Measurements from ENCODE around the gene LMO2.
"Not testable (repeated sequence)": the region's sequence is repeated elsewhere in the genome, so short reads cannot be mapped to it uniquely, and the experiment has no call there.

DNA sequence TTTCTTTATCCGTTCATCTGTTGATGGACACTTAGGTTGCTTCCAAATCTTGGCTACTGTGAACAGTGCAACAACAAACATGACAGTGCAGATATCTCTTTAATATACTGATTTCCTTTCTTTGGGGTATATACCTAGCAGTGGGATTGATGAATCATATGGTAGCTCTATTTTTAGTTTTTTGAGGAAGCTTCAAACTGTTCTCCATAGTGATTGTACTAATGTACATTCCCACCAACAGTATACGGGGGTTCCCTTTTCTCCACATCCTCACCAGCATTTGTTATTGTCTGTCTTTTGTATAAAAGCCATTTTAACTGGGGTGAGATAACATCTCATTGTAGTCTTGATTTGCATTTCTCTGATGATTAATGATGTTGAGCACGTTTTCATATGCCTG, 68.9 kb downstream of the LMO2 start:
- TF ChIP-seq, protein P1, sequence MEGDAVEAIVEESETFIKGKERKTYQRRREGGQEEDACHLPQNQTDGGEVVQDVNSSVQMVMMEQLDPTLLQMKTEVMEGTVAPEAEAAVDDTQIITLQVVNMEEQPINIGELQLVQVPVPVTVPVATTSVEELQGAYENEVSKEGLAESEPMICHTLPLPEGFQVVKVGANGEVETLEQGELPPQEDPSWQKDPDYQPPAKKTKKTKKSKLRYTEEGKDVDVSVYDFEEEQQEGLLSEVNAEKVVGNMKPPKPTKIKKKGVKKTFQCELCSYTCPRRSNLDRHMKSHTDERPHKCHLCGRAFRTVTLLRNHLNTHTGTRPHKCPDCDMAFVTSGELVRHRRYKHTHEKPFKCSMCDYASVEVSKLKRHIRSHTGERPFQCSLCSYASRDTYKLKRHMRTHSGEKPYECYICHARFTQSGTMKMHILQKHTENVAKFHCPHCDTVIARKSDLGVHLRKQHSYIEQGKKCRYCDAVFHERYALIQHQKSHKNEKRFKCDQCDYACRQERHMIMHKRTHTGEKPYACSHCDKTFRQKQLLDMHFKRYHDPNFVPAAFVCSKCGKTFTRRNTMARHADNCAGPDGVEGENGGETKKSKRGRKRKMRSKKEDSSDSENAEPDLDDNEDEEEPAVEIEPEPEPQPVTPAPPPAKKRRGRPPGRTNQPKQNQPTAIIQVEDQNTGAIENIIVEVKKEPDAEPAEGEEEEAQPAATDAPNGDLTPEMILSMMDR (IDR thresholded peaks at IDR 0.05; ENCODE audit: extremely low read depth in 1 of 2, insufficient read depth in 1 of 2, low read depth in 1 of 2, low read length in 2 of 2), result not testable (repeated sequence)
- TF ChIP-seq POLR2AphosphoS5 (IDR thresholded peaks at IDR 0.05; ENCODE audit: insufficient read depth, low read depth, low read length); POLR2A (IDR thresholded peaks at IDR 0.05; ENCODE audit: low read depth, low read length); EZH2 (IDR thresholded peaks at IDR 0.05; ENCODE audit: borderline replicate concordance, low read depth, low read length, severe bottlenecking); MYC (IDR thresholded peaks at IDR 0.05; ENCODE audit: low read depth, low read length); FOS (IDR thresholded peaks at IDR 0.05; ENCODE audit: borderline replicate concordance, insufficient read depth, low read length); JUN (IDR thresholded peaks at IDR 0.05; ENCODE audit: borderline replicate concordance, insufficient read depth, insufficient read length, low read depth): not testable (repeated sequence)
- TF ChIP-seq, protein P2, sequence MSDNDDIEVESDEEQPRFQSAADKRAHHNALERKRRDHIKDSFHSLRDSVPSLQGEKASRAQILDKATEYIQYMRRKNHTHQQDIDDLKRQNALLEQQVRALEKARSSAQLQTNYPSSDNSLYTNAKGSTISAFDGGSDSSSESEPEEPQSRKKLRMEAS (IDR thresholded peaks at IDR 0.05; ENCODE audit: insufficient read depth, insufficient read length), result not testable (repeated sequence)

Measured in endothelial cell of umbilical vein (primary cell).